Activated naive CD8-positive, alpha-beta T cell treated with anti-CD3 and anti-CD28 coated beads, Interleukin-2, amount 10 ng/mL, durations not matched to agents 7 days and 5 days (primary cell): ENCODE results near the gene SIPA1L3. TPM values are rescaled to one million over a fixed set of nuclear protein-coding genes. Genes with fewer than 3 reads are reported as not detected.

Experiments used
- ATAC-seq: fragments of 150-1000 bp; cut with Tn5 transposase; one replicate; pipeline ENCODE4 v1.10.0; 2021; ENCODE audit warnings: low read depth, moderate library complexity
- POLR2A ChIA-PET: fragments of 350-600 bp; sonication (Branson Sonifier 250); formaldehyde crosslinking; loops from one replicate; lab custom pipeline; 2021; ENCODE audit warnings: antibody characterized with exemption; lab: Charles Lee
- DNase-seq: peaks from one replicate; pipeline ENCODE4 v3.0.0; 2021
- H3K27ac Mint-ChIP-seq: one replicate; pipeline ENCODE4 v1.8.0; 2022; ENCODE audit warnings: mild to moderate bottlenecking, mixed read lengths
- H3K27me3 Mint-ChIP-seq: one replicate; pipeline ENCODE4 v1.8.0; 2022; ENCODE audit warnings: mild to moderate bottlenecking, moderate library complexity, mixed read lengths
- H3K36me3 Mint-ChIP-seq: one replicate; pipeline ENCODE4 v1.8.0; 2021; ENCODE audit warnings: mild to moderate bottlenecking, mixed read lengths
- H3K4me1 Mint-ChIP-seq: one replicate; pipeline ENCODE4 v1.8.0; 2021; ENCODE audit warnings: mixed read lengths
- H3K4me3 Mint-ChIP-seq: one replicate; pipeline ENCODE4 v1.8.0; 2022; ENCODE audit warnings: mild to moderate bottlenecking, moderate library complexity, mixed read lengths
- H3K9me3 Mint-ChIP-seq: one replicate; pipeline ENCODE4 v1.8.0; 2021; ENCODE audit warnings: mixed read lengths
- total RNA-seq, 2 experiments: library from RNA; stranded (reverse); gene quantifications; one replicate each; pipeline ENCODE4 v1.2.3, GENCODE V29; 2021

SIPA1L3 gene
- total RNA-seq, 2 experiments from 2014 or later = 20.3 to 24.6 TPM

- POLR2A ChIA-PET = no interaction called here
- ATAC-seq (no peak), DNase-seq (peak; percentile 4)
- Mint-ChIP-seq H3K27ac (no peak overlapping the region), H3K36me3 (peaks cover 1% of the 10 kb centered on the region), H3K4me3 (no peak overlapping the region), H3K4me1 (no peaks in the 10 kb centered on the region), H3K9me3 (no peaks in the 10 kb centered on the region), H3K27me3 (no peaks in the 10 kb centered on the region)
Measured at GRCh38 chr19:37980419-37981170, 73.6 kb downstream of the SIPA1L3 start.

GRCh38 chr19:37981785-37982475, 74.9 kb downstream of the SIPA1L3 start:
- no peak overlapping the region for H3K27ac Mint-ChIP-seq
- H3K4me3 Mint-ChIP-seq = no peak overlapping the region
- no peak for DNase-seq
- peaks cover 8% of the 10 kb centered on the region for H3K4me1 Mint-ChIP-seq
- H3K9me3 Mint-ChIP-seq = no peaks in the 10 kb centered on the region
- no peaks in the 10 kb centered on the region for H3K36me3 Mint-ChIP-seq
- ATAC-seq = no peak
- POLR2A ChIA-PET = no interaction called here
- no peaks in the 10 kb centered on the region for H3K27me3 Mint-ChIP-seq

- Mint-ChIP-seq H3K36me3 (no peaks in the 10 kb centered on the region), H3K27me3 (no peaks in the 10 kb centered on the region), H3K27ac (no peak overlapping the region), H3K4me1 (peaks cover 8% of the 10 kb centered on the region), H3K4me3 (no peak overlapping the region), H3K9me3 (no peaks in the 10 kb centered on the region)
- POLR2A ChIA-PET = no interaction called here
- DNase-seq (no peak), ATAC-seq (no peak)
Measured at GRCh38 chr19:37982655-37983054, 75.6 kb downstream of the SIPA1L3 start.

GRCh38 chr19:37983153-37983552, 76.1 kb downstream of the SIPA1L3 start:
- H3K4me1 Mint-ChIP-seq = peaks cover 8% of the 10 kb centered on the region
- POLR2A ChIA-PET = no interaction called here
- no peaks in the 10 kb centered on the region for H3K27me3 Mint-ChIP-seq
- ATAC-seq = no peak
- DNase-seq = no peak
- H3K4me3 Mint-ChIP-seq = no peak overlapping the region
- no peak overlapping the region for H3K27ac Mint-ChIP-seq
- H3K9me3 Mint-ChIP-seq = no peaks in the 10 kb centered on the region
- no peaks in the 10 kb centered on the region for H3K36me3 Mint-ChIP-seq

- no peak overlapping the region for H3K27ac Mint-ChIP-seq
- DNase-seq (no peak), ATAC-seq (no peak)
- H3K36me3 Mint-ChIP-seq = no peaks in the 10 kb centered on the region
- H3K4me3 Mint-ChIP-seq = no peak overlapping the region
- peaks cover 12% of the 10 kb centered on the region for H3K4me1 Mint-ChIP-seq
- POLR2A ChIA-PET = no interaction called here
- no peaks in the 10 kb centered on the region for H3K27me3 Mint-ChIP-seq
- H3K9me3 Mint-ChIP-seq = no peaks in the 10 kb centered on the region
Measured at GRCh38 chr19:37983916-37984315, 76.9 kb downstream of the SIPA1L3 start.

- peak overlapping the region; percentile 65 for H3K27ac Mint-ChIP-seq
- H3K27me3 Mint-ChIP-seq = no peaks in the 10 kb centered on the region
- no peak for DNase-seq
- peak overlapping the region; percentile 37 for H3K4me3 Mint-ChIP-seq
- peaks cover 14% of the 10 kb centered on the region for H3K4me1 Mint-ChIP-seq
- no peaks in the 10 kb centered on the region for H3K9me3 Mint-ChIP-seq
- ATAC-seq = no peak
- POLR2A ChIA-PET = no interaction called here
- H3K36me3 Mint-ChIP-seq = no peaks in the 10 kb centered on the region
Measured at GRCh38 chr19:37986048-37986750, 79.2 kb downstream of the SIPA1L3 start.

GRCh38 chr19:37987356-37988332, 80.6 kb downstream of the SIPA1L3 start:
- DNase-seq = no peak
- H3K4me3 Mint-ChIP-seq = no peak overlapping the region

GRCh38 chr19:37988758-37989635, 82.0 kb downstream of the SIPA1L3 start:
- Mint-ChIP-seq H3K9me3 (no peaks in the 10 kb centered on the region), H3K27ac (no peak overlapping the region), H3K36me3 (no peaks in the 10 kb centered on the region), H3K27me3 (no peaks in the 10 kb centered on the region), H3K4me1 (peaks cover 14% of the 10 kb centered on the region), H3K4me3 (no peak overlapping the region)
- no peak for ATAC-seq
- POLR2A ChIA-PET = no interaction called here
- no peak for DNase-seq

More at GRCh38 chr19:37987356-37988332, 80.6 kb downstream of the SIPA1L3 start:
- H3K27me3 Mint-ChIP-seq = no peaks in the 10 kb centered on the region
- H3K27ac Mint-ChIP-seq = peak overlapping the region; percentile 34
- no peak for ATAC-seq
- no peaks in the 10 kb centered on the region for H3K9me3 Mint-ChIP-seq
- no peaks in the 10 kb centered on the region for H3K36me3 Mint-ChIP-seq
- POLR2A ChIA-PET = no interaction called here
- peaks cover 14% of the 10 kb centered on the region for H3K4me1 Mint-ChIP-seq

- POLR2A ChIA-PET = no interaction called here
- no peak for ATAC-seq
- no peak overlapping the region for H3K4me3 Mint-ChIP-seq
- no peaks in the 10 kb centered on the region for H3K9me3 Mint-ChIP-seq
- H3K27ac Mint-ChIP-seq = no peak overlapping the region
- no peak for DNase-seq
- H3K27me3 Mint-ChIP-seq = no peaks in the 10 kb centered on the region
- H3K36me3 Mint-ChIP-seq = no peaks in the 10 kb centered on the region
- H3K4me1 Mint-ChIP-seq = peaks cover 14% of the 10 kb centered on the region
Measured at GRCh38 chr19:37989855-37990254, 82.8 kb downstream of the SIPA1L3 start.

- peaks cover 14% of the 10 kb centered on the region for H3K4me1 Mint-ChIP-seq
- no peaks in the 10 kb centered on the region for H3K36me3 Mint-ChIP-seq
- no peak overlapping the region for H3K4me3 Mint-ChIP-seq
- H3K27me3 Mint-ChIP-seq = no peaks in the 10 kb centered on the region
- H3K9me3 Mint-ChIP-seq = no peaks in the 10 kb centered on the region
- DNase-seq (no peak), ATAC-seq (no peak)
- POLR2A ChIA-PET = no interaction called here
- H3K27ac Mint-ChIP-seq = no peak overlapping the region
Measured at GRCh38 chr19:37990362-37990761, 83.4 kb downstream of the SIPA1L3 start.

GRCh38 chr19:37991176-37991835, 84.3 kb downstream of the SIPA1L3 start:
- H3K4me1 Mint-ChIP-seq = peaks cover 11% of the 10 kb centered on the region
- POLR2A ChIA-PET = no interaction called here
- no peaks in the 10 kb centered on the region for H3K9me3 Mint-ChIP-seq
- no peak for DNase-seq
- ATAC-seq = no peak
- no peak overlapping the region for H3K27ac Mint-ChIP-seq
- no peak overlapping the region for H3K4me3 Mint-ChIP-seq
- no peaks in the 10 kb centered on the region for H3K27me3 Mint-ChIP-seq
- H3K36me3 Mint-ChIP-seq = no peaks in the 10 kb centered on the region

GRCh38 chr19:37991841-37992248, 84.8 kb downstream of the SIPA1L3 start:
- Mint-ChIP-seq H3K4me3 (no peak overlapping the region), H3K36me3 (no peaks in the 10 kb centered on the region), H3K27me3 (no peaks in the 10 kb centered on the region), H3K27ac (no peak overlapping the region), H3K4me1 (peaks cover 6% of the 10 kb centered on the region), H3K9me3 (no peaks in the 10 kb centered on the region)
- ATAC-seq (no peak), DNase-seq (no peak)
- POLR2A ChIA-PET = no interaction called here
